GM13977 (cell line): ENCODE measurements around the gene SLC47A1.

ENCODE experiments used
- DNase-seq: peaks from one replicate; pipeline ENCODE4 v3.0.0; 2012; ENCODE audit warnings: low spot score
- in situ Hi-C: fragments of 300-500 bp; cut with MboI; formaldehyde crosslinking; loops from one replicate; pipeline ENCODE4 v1.12.0; 2022; ENCODE audit warnings: low sequenced_read_pairs, low pct_unique_long_range_greater_than_20kb, mixed read lengths, inconsistent platforms; ENCODE audit not compliant: unreplicated experiment
- TF ChIP-seq, protein P1 (sequence below): IDR thresholded peaks from 2 replicates; pipeline ENCODE4 v1.5.1; 2012; ENCODE audit warnings: mild to moderate bottlenecking, control low read depth; ENCODE audit not compliant: insufficient read depth; ENCODE audit errors: extremely low read depth, missing control alignments

Gene SLC47A1

DNA sequence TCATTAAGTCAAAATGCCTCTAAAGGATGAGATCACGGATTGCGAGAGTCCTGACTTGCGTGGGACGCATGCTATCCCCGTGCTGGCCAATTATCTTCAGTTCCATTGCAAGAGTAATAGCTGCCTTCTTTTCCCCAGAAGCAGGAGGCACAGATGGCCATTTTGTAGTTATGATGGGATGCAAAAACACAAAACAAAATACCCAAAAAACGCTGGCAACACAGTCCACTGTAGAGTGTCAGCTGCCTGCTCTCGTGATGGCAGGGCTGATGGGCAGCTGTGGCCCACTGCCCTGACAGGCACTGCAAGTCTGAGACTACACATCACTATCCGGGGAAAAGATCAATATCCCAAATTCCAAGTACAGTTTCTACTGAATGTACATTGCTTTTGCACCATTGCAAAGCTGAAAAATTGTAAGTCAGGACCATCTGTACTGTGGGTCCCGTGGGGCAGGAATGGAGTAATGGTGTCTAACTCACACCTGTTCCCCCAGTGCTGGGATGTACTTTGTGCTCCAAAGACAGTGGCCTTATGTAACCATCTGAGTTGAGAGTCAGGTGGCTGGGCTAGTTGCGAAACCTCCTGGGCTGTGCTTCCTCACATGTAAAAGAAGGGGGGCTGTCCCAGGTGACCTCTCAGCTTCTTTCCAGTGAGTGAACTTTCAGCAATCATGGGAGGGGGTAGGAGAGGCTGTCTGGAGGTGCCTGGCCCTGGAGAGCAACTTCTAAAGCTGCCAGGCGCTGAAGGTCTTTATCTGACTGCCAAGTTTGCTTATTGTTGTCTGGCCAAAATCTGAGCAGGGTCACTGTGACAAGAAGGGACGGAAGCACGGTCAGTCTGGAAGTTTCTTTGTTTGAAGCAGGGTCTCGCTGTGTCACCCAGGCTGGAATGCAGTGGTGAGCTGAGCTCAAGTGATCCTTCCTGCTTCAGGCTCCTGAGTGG lies 4.7 kb downstream of the SLC47A1 start:
- no peak for DNase-seq
- in situ Hi-C loops, result no loop called here
- TF ChIP-seq, protein P1, sequence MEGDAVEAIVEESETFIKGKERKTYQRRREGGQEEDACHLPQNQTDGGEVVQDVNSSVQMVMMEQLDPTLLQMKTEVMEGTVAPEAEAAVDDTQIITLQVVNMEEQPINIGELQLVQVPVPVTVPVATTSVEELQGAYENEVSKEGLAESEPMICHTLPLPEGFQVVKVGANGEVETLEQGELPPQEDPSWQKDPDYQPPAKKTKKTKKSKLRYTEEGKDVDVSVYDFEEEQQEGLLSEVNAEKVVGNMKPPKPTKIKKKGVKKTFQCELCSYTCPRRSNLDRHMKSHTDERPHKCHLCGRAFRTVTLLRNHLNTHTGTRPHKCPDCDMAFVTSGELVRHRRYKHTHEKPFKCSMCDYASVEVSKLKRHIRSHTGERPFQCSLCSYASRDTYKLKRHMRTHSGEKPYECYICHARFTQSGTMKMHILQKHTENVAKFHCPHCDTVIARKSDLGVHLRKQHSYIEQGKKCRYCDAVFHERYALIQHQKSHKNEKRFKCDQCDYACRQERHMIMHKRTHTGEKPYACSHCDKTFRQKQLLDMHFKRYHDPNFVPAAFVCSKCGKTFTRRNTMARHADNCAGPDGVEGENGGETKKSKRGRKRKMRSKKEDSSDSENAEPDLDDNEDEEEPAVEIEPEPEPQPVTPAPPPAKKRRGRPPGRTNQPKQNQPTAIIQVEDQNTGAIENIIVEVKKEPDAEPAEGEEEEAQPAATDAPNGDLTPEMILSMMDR, result no peak

DNA sequence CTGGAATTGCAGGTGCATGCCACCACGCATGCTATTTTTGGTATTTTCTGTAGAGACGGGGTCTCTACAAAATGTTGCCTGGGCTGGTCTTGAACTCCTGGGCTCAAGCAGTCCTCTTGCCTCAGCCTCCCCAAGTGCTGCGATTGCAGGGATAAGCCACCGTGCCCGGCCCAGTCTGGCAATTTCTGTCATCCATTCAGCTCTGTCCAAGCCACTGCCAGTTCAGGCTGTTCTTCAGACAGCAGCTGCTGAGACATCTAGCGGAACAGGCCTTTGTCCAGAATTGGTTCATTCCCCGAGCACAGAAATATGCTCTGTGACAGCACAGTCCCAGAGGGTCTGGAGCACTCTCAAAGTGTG lies 5.4 kb downstream of the SLC47A1 start:
- TF ChIP-seq, protein P1, result no peak
- no peak for DNase-seq
- in situ Hi-C loops, result no loop called here

DNA sequence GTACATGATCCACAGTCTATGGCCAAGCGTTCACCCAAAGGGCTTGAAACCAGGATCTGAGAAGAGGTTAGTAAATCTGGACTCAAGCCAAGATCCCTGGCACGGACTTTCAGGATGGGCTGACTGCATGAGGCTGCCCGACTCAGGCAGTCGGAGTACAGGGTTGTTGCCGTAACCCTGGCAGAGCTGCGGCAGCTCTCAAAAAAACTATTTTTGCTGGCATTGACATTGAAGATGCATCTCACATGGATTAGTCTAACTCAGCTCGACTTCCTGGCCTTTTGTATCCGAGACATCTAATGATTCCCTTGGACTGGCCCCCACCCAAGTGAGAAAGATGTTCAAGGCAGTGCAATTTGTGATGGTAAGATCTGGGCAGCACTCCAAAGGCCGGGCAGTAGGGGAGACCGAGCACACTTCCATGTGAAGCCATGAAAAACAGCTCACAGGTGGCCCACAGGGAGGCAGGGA lies 6.2 kb downstream of the SLC47A1 start:
- in situ Hi-C loops, result no loop called here
- TF ChIP-seq, protein P1, result no peak
- no peak for DNase-seq

DNA sequence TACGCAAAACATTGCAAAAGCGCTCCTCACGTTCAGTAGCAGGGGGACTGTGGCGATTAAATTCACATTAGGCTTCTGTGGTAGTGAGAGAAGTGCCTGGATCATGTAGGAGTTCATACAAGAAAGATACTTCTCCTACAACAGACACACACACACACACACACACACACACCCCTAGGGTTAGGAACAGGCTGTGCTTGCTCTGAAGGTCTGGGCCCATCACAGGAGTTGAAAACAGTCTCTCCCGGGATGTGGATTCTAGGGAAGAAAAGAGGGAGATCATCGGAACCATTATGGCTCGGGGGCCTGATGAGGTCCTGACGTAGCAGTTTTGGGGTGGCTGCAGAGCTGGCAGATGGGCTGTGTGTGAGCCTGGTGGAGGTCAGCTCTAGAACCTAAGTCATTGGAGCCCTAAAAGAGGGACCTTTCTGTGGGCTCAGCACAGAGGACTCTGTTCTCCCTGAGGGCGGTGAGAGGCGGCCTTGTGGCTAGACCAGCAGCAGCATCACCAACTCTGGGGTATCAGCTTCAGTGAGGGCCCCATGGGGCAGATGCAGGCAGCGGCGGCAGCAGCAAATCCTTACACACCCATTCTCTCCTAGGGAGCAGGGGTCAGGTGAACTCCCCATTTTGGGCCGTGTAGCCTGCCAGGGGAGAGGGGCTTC lies 7.2 kb downstream of the SLC47A1 start:
- TF ChIP-seq, protein P1, result no peak
- in situ Hi-C loops, result no loop called here
- DNase-seq, result no peak

DNA sequence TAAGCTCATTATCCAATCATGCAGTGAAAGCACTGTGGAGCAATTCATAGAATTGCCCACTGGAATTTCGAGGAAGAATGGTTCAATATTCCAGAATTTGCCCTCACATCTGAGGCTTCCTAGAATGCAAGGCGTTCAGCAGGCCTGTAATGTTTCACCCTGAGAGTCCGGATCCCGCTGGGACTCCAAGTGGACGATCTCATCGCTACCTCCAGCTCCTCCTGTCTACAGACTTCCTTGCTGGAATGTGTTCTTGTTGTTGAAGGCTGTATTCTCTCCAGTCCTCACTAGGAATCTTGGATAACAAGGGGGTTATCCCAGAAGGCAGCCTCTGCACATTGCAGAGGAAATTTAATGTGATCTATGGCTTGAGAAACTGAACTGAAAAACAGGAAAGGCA lies 7.8 kb downstream of the SLC47A1 start:
- in situ Hi-C loops, result no loop called here
- no peak for DNase-seq

DNA sequence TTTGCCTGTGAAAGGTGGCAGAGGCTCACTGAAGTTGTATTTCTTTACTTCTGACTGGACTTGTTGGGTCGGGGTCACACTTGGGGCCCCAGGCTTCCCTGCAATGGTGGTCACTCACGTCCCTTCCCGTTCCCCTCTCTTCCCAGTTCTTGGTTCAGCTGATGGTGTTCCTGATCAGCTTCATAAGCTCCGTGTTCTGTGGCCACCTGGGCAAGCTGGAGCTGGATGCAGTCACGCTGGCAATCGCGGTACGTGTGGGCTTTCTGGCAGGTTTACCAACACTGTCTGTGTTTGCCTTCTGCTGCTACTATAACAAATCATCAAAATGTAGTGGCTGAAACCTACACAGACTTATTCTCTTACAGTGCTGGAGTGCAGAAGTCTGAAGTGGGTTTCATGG lies 8.6 kb downstream of the SLC47A1 start:
- DNase-seq, result no peak
- in situ Hi-C loops, result no loop called here
- TF ChIP-seq, protein P1, result no peak

More for the DNA sequence above, 7.8 kb downstream of the SLC47A1 start:
- TF ChIP-seq, protein P1, result no peak
